WTC11 (cell line): ENCODE results near the gene IAH1. TPM values are rescaled to one million over a fixed set of nuclear protein-coding genes. Genes with fewer than 3 reads are reported as not detected.

Source experiments
- ATAC-seq: fragments of 200-7000 bp; cut with Tn5 transposase; 2 replicates; pipeline ENCODE4 v1.10.0; 2021; ENCODE audit warnings: mild to moderate bottlenecking, moderate library complexity
- CTCF ChIA-PET: fragments of 300-600 bp; sonication (Branson Sonifier 250); formaldehyde crosslinking; loops from one replicate; lab custom pipeline; 2021; ENCODE audit warnings: antibody characterized with exemption; lab: Charles Lee
- POLR2A ChIA-PET: fragments of 350-600 bp; sonication (Branson Sonifier 250); formaldehyde crosslinking; loops from one replicate; lab custom pipeline; 2021; ENCODE audit warnings: antibody characterized with exemption; lab: Charles Lee
- DNase-seq: peaks from one replicate; pipeline ENCODE4 v3.0.0; 2021; ENCODE audit warnings: low spot score
- H3K27ac Mint-ChIP-seq: 2 replicates; pipeline ENCODE4 v1.8.0; 2021; ENCODE audit warnings: mixed read lengths
- H3K27me3 Mint-ChIP-seq: 2 replicates; pipeline ENCODE4 v1.8.0; 2021; ENCODE audit warnings: low read depth, mild to moderate bottlenecking, moderate library complexity, mixed read lengths
- H3K36me3 Mint-ChIP-seq: 2 replicates; pipeline ENCODE4 v1.8.0; 2021; ENCODE audit warnings: mixed read lengths
- H3K4me1 Mint-ChIP-seq: 2 replicates; pipeline ENCODE4 v1.8.0; 2022; ENCODE audit warnings: mixed read lengths
- H3K4me3 Mint-ChIP-seq: 2 replicates; pipeline ENCODE4 v1.8.0; 2021; ENCODE audit warnings: mild to moderate bottlenecking, moderate library complexity, mixed read lengths
- H3K9me3 Mint-ChIP-seq: 2 replicates; pipeline ENCODE4 v1.8.0; 2021; ENCODE audit warnings: mixed read lengths
- AFF4 ChIP-seq: sonication (generic); formaldehyde crosslinking; IDR thresholded peaks from 2 replicates; pipeline ENCODE4 v1.8.1; 2023; ENCODE audit warnings: mild to moderate bottlenecking, missing genetic modification reagents, borderline replicate concordance
- ATF2 ChIP-seq: sonication (generic); formaldehyde crosslinking; IDR thresholded peaks from 2 replicates; pipeline ENCODE4 v1.8.1; 2022; ENCODE audit warnings: low read depth, missing genetic modification reagents, borderline replicate concordance
- CREB1 ChIP-seq: sonication (generic); formaldehyde crosslinking; IDR thresholded peaks from 2 replicates; pipeline ENCODE4 v1.8.0; 2023; ENCODE audit warnings: mild to moderate bottlenecking, missing genetic modification reagents
- CREM ChIP-seq: sonication (generic); formaldehyde crosslinking; IDR thresholded peaks from 2 replicates; pipeline ENCODE4 v1.8.1; 2022; ENCODE audit warnings: mild to moderate bottlenecking, missing genetic modification reagents, moderate library complexity
- CTCF ChIP-seq: fragments of 200-600 bp; IDR thresholded peaks from 2 replicates; pipeline ENCODE4 v1.8.0; 2022; ENCODE audit warnings: antibody characterized with exemption
- E2F1 ChIP-seq: sonication (generic); formaldehyde crosslinking; IDR thresholded peaks from 2 replicates; pipeline ENCODE4 v1.8.0; 2022; ENCODE audit warnings: mild to moderate bottlenecking, missing genetic modification reagents
- ERG ChIP-seq: fragments of 250-450 bp; sonication (Bioruptor Pico); IDR thresholded peaks from 2 replicates; pipeline ENCODE4 v1.8.0; 2021; ENCODE audit warnings: mild to moderate bottlenecking
- GTF2I ChIP-seq: fragments of 250-450 bp; sonication (Bioruptor Pico); conservative IDR thresholded peaks from 2 replicates; pipeline ENCODE4 v1.4.0; 2021; ENCODE audit warnings: mild to moderate bottlenecking
- JAZF1 ChIP-seq: fragments of 250-450 bp; sonication (Bioruptor Pico); IDR thresholded peaks from 2 replicates; pipeline ENCODE4 v1.9.0; 2021; ENCODE audit warnings: moderate library complexity, mild to moderate bottlenecking, inconsistent platforms
- MAX ChIP-seq: sonication (generic); formaldehyde crosslinking; IDR thresholded peaks from 2 replicates; pipeline ENCODE4 v1.8.0; 2022; ENCODE audit warnings: mild to moderate bottlenecking, missing genetic modification reagents
- NFATC4 ChIP-seq: fragments of 250-450 bp; sonication (Bioruptor Pico); IDR thresholded peaks from 2 replicates; pipeline ENCODE4 v1.9.0; 2021; ENCODE audit warnings: mild to moderate bottlenecking
- SMAD4 ChIP-seq: sonication (generic); formaldehyde crosslinking; IDR thresholded peaks from 2 replicates; pipeline ENCODE4 v1.8.0; 2022; ENCODE audit warnings: mild to moderate bottlenecking, missing genetic modification reagents
- STAT6 ChIP-seq: sonication (generic); formaldehyde crosslinking; conservative IDR thresholded peaks from 2 replicates; pipeline ENCODE4 v1.8.1; 2023; ENCODE audit warnings: mild to moderate bottlenecking, low read depth, missing genetic modification reagents, moderate library complexity
- ZNF232 ChIP-seq: sonication (generic); formaldehyde crosslinking; IDR thresholded peaks from 2 replicates; pipeline ENCODE4 v1.8.0; 2022; ENCODE audit warnings: mild to moderate bottlenecking, missing genetic modification reagents
- ZNF423 ChIP-seq: fragments of 250-450 bp; sonication (Bioruptor Pico); IDR thresholded peaks from 2 replicates; pipeline ENCODE4 v2.1.2; 2022; ENCODE audit warnings: mild to moderate bottlenecking, moderate library complexity
- ZNF512 ChIP-seq: sonication (generic); formaldehyde crosslinking; IDR thresholded peaks from 2 replicates; pipeline ENCODE4 v1.8.1; 2022; ENCODE audit warnings: missing genetic modification reagents, borderline replicate concordance
- total RNA-seq: library from RNA; stranded (reverse); gene quantifications from 3 replicates; pipeline ENCODE4 v1.2.3, GENCODE V29; 2021

The IAH1 gene
- total RNA-seq, 1 experiment from 2014 or later = 14.4 TPM

GRCh38 chr2:9428965-9429577 is 45.3 kb upstream of the IAH1 start:
- H3K4me1 Mint-ChIP-seq = no peaks in the 10 kb centered on the region
- TF ChIP-seq SMAD4 (CRISPR knock-in tag) (no peak), ZNF232 (no peak), MAX (CRISPR knock-in tag) (no peak), ATF2 (CRISPR knock-in tag) (no peak)
- no peak for DNase-seq
- no peak overlapping the region for H3K4me3 Mint-ChIP-seq
- H3K27me3 Mint-ChIP-seq = no peaks in the 10 kb centered on the region
- no peak for ATAC-seq
- no peak overlapping the region for H3K27ac Mint-ChIP-seq
- H3K9me3 Mint-ChIP-seq = no peaks in the 10 kb centered on the region
- CTCF ChIA-PET = no interaction called here
- POLR2A ChIA-PET = no interaction called here
- peaks cover 50% of the 10 kb centered on the region for H3K36me3 Mint-ChIP-seq

- ATAC-seq (no peak), DNase-seq (no peak)
- no peaks in the 10 kb centered on the region for H3K27me3 Mint-ChIP-seq
- TF ChIP-seq ZNF512 (CRISPR knock-in tag) = no peak
- TF ChIP-seq AFF4 = no peak
- TF ChIP-seq NFATC4 (CRISPR knock-in tag) = no peak
- no peak for TF ChIP-seq CREM (CRISPR knock-in tag)
- TF ChIP-seq STAT6 (CRISPR knock-in tag) = no peak
- TF ChIP-seq ZNF423 = no peak
- no peak for TF ChIP-seq GTF2I (CRISPR knock-in tag)
- no peak for TF ChIP-seq CTCF
- TF ChIP-seq JAZF1 (CRISPR knock-in tag) = no peak
- no peak for TF ChIP-seq CREB1
- TF ChIP-seq ATF2 (CRISPR knock-in tag) = no peak
- no peak for TF ChIP-seq ERG (CRISPR knock-in tag)
- TF ChIP-seq E2F1 (CRISPR knock-in tag) = no peak
Observed at GRCh38 chr2:9430316-9431293, 43.7 kb upstream of the IAH1 start.

More at GRCh38 chr2:9430316-9431293, 43.7 kb upstream of the IAH1 start:
- POLR2A ChIA-PET = no interaction called here
- H3K9me3 Mint-ChIP-seq = no peaks in the 10 kb centered on the region
- H3K27ac Mint-ChIP-seq = no peak overlapping the region
- CTCF ChIA-PET = no interaction called here
- H3K4me3 Mint-ChIP-seq = no peak overlapping the region
- H3K4me1 Mint-ChIP-seq = no peaks in the 10 kb centered on the region
- peaks cover 60% of the 10 kb centered on the region for H3K36me3 Mint-ChIP-seq
